ENCODE measurements around the gene REPIN1. TPM values are rescaled to one million over a fixed set of nuclear protein-coding genes. Genes with fewer than 3 reads are reported as not detected.
A peak's percentile ranks its signal among the peaks of the same experiment; 100 is the strongest.

Gene REPIN1
- total RNA-seq, 1 donor from 2014 or later = 127 TPM

GRCh38 chr7:150363872-150364271, 4.8 kb upstream of the REPIN1 start:
- TF ChIP-seq CTCF (conservative IDR thresholded peaks at IDR 0.05; ENCODE audit: low read depth, low read length) = no peak
- H3K4me3 ChIP-seq (ENCODE audit: low read depth, low read length) = no peak overlapping the region
- DNase-seq (ENCODE audit: low read depth) = no peak

- H3K4me3 ChIP-seq (ENCODE audit: low read depth, low read length) = no peak overlapping the region
- no peak for TF ChIP-seq CTCF (conservative IDR thresholded peaks at IDR 0.05; ENCODE audit: low read depth, low read length)
- no peak for DNase-seq (ENCODE audit: low read depth)
These were observed 3.4 kb upstream of the REPIN1 start for GRCh38 chr7:150365194-150365593.

- TF ChIP-seq CTCF (conservative IDR thresholded peaks at IDR 0.05; ENCODE audit: low read depth, low read length) = no peak
- DNase-seq (ENCODE audit: low read depth) = no peak
These were observed 2.8 kb upstream of the REPIN1 start for GRCh38 chr7:150365673-150366398.

GRCh38 chr7:150367677-150368095, 936 bp upstream of the REPIN1 start:
- TF ChIP-seq CTCF (conservative IDR thresholded peaks at IDR 0.05; ENCODE audit: low read depth, low read length) = no peak
- DNase-seq (ENCODE audit: low read depth) = no peak
- peak overlapping the region; percentile 64 for H3K4me3 ChIP-seq (ENCODE audit: low read depth, low read length)

More at GRCh38 chr7:150365673-150366398, 2.8 kb upstream of the REPIN1 start:
- no peak overlapping the region for H3K4me3 ChIP-seq (ENCODE audit: low read depth, low read length)

GRCh38 chr7:150368884-150369747, 494 bp downstream of the REPIN1 start:
- no peak for DNase-seq (ENCODE audit: low read depth)
- peak overlapping the region; percentile 64 for H3K4me3 ChIP-seq (ENCODE audit: low read depth, low read length)
- no peak for TF ChIP-seq CTCF (conservative IDR thresholded peaks at IDR 0.05; ENCODE audit: low read depth, low read length)

GRCh38 chr7:150369748-150370501, 1.3 kb downstream of the REPIN1 start:
- DNase-seq (ENCODE audit: low read depth) = no peak
- peak overlapping the region; percentile 64 for H3K4me3 ChIP-seq (ENCODE audit: low read depth, low read length)
- no peak for TF ChIP-seq CTCF (conservative IDR thresholded peaks at IDR 0.05; ENCODE audit: low read depth, low read length)
